ENCODE results near the gene IL17RD.
A peak's percentile ranks its signal among the peaks of the same experiment; 100 is the strongest.

The IL17RD gene

DNA sequence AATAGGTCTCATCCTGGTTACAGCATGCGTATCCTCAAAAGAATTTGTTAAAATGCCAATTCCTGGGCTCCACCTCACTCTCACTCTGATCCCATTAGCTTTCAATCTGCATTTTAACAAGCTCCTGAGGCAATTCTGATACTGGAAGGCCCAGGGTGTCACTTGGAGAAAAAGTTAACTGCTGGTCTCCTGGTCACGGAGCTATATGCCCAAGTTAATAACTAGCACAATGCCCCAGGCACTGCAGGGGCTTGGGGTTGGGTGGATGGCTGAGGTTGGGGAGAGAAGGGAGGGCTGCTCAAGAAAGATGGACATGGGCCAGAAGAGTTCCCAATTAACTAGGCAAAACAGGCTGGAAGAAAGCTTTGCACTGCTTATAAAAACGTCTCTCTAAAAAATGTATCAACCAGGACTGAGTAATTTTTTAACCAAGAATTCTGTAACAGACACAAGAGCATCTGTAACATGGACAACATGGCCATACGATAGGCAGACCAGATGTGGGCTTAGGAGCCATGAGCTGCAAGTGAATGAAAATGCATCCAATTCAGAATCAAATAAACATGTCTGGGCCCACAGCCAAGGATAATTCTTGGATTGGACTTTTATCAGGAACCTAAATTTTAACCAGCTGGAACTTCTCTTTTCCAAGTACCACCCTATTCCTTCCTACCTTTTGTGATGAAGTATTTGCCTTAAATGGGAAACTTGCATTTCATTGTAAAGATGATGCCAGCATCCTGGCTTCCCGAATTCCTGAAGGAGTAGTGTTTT lies 4.2 kb downstream of the IL17RD start:
- H3K9me3 ChIP-seq (ENCODE audit: control extremely low read depth in 1 of 5, control insufficient read depth in 4 of 5, insufficient read depth in 2 of 5, low read depth in 1 of 5, low read length in 4 of 5) = no peaks in the 10 kb centered on the region
- no peak overlapping the region for H3K27ac ChIP-seq (ENCODE audit: insufficient read depth in 1 of 2, low read depth in 1 of 2, low read length in 2 of 2, poor library complexity in 1 of 2, severe bottlenecking in 2 of 2)
- POLR2A ChIA-PET = interaction anchor here (0.6 kb wide), 3 partner anchors 45 to 358 kb away, joined by 3 to 5 read pairs (median 4); no protein-coding TSS in a partner anchor
- H3K27me3 ChIP-seq (replicated peaks in 2 of 5; ENCODE audit: control insufficient read depth in 4 of 5, insufficient read depth in 5 of 5, low read length in 4 of 5) = peaks cover 24 to 96% (median 60%) of the 10 kb centered on the region in 5 experiments
- H3K36me3 ChIP-seq (ENCODE audit: control insufficient read depth in 4 of 4, insufficient read depth in 4 of 4, low read length in 3 of 4) = no peaks in the 10 kb centered on the region
- peaks cover 0 to 29% (median 23%) of the 10 kb centered on the region in 4 experiments for H3K4me1 ChIP-seq (ENCODE audit: control extremely low read depth in 1 of 4, control insufficient read depth in 4 of 4, insufficient read depth in 4 of 4, low read length in 3 of 4)
- no peak overlapping the region for H3K4me3 ChIP-seq (ENCODE audit: control insufficient read depth in 1 of 7, extremely low read depth in 1 of 7, insufficient read depth in 4 of 7, low read depth in 2 of 7, low read length in 6 of 7)
- DNase-seq = no peak
- 35% methylated on average over 4 of the region's 5 CpGs for WGBS (ENCODE audit: insufficient coverage)
- CTCF ChIA-PET = interaction anchor here (0.9 to 1.7 kb wide), 5 partner anchors 8 to 90 kb away, joined by 3 to 5 read pairs (median 3); no protein-coding TSS in a partner anchor

DNA sequence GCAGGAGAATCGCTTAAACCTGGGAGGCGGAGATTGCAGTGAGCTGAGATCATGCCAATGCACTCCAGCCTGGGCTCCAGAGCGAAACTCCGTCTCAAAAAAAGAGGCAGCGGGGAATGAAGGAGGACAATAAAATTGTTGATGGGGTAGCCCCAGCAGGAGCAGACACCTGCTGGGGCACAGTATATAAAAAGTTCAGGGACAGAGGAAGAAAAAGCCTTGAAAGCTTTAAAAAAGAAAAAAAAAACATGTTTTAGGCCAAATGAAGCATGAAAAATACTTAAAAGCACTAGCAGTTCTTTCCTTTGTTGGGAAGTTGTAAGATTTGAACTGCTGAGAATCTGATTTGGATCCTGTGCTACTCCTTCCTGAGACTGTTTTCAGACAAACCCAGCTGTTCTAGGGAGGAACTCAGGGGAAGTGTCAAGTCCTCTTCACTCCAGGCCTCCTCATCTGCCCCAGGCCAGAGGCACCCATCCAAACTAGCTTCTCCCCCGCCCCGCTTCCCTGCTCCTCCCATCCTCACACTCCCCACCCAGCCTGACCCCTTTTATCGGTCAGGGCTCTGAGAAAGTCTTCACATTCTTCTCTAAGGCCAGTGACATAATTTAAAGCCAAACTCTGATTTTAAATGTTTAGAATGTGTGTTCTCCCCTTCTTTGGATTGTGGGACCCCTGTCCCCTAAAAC lies 4.9 kb downstream of the IL17RD start:
- Histone ChIP-seq H3K36me3 (ENCODE audit: control insufficient read depth in 4 of 4, insufficient read depth in 4 of 4, low read length in 3 of 4) (no peaks in the 10 kb centered on the region), H3K27me3 (replicated peaks in 2 of 5; ENCODE audit: control insufficient read depth in 4 of 5, insufficient read depth in 5 of 5, low read length in 4 of 5) (peaks cover 19 to 97% (median 61%) of the 10 kb centered on the region in 5 experiments), H3K9me3 (ENCODE audit: control extremely low read depth in 1 of 5, control insufficient read depth in 4 of 5, insufficient read depth in 2 of 5, low read depth in 1 of 5, low read length in 4 of 5) (no peaks in the 10 kb centered on the region), H3K4me3 (ENCODE audit: control insufficient read depth in 1 of 7, extremely low read depth in 1 of 7, insufficient read depth in 4 of 7, low read depth in 2 of 7, low read length in 6 of 7) (no peak overlapping the region), H3K27ac (ENCODE audit: insufficient read depth in 1 of 2, low read depth in 1 of 2, low read length in 2 of 2, poor library complexity in 1 of 2, severe bottlenecking in 2 of 2) (no peak overlapping the region), H3K4me1 (ENCODE audit: control extremely low read depth in 1 of 4, control insufficient read depth in 4 of 4, insufficient read depth in 4 of 4, low read length in 3 of 4) (peaks cover 0 to 24% (median 21%) of the 10 kb centered on the region in 4 experiments)
- POLR2A ChIA-PET = interaction anchor here (0.6 kb wide), 2 partner anchors 198 to 359 kb away, joined by 3 to 4 read pairs; no protein-coding TSS in a partner anchor
- 57% methylated on average over 7 of the region's 8 CpGs for WGBS (ENCODE audit: insufficient coverage)
- DNase-seq = no peak
- CTCF ChIA-PET = interaction anchor here (0.9 to 1.8 kb wide), 7 partner anchors 9 to 90 kb away, joined by 3 to 7 read pairs (median 3); no protein-coding TSS in a partner anchor

GRCh38 chr3:57158813-57159738 lies 6.1 kb downstream of the IL17RD start:
- WGBS (ENCODE audit: insufficient coverage) = 0% methylated on average over 5 of the region's 8 CpGs
- ChIA-PET CTCF (interaction anchor here (0.8 to 1.9 kb wide), 9 partner anchors 11 to 171 kb away, joined by 3 to 7 read pairs (median 3); no protein-coding TSS in a partner anchor), POLR2A (no interaction called here)
- Histone ChIP-seq H3K4me3 (ENCODE audit: control insufficient read depth in 1 of 7, extremely low read depth in 1 of 7, insufficient read depth in 4 of 7, low read depth in 2 of 7, low read length in 6 of 7) (no peak overlapping the region), H3K9me3 (ENCODE audit: control extremely low read depth in 1 of 5, control insufficient read depth in 4 of 5, insufficient read depth in 2 of 5, low read depth in 1 of 5, low read length in 4 of 5) (no peaks in the 10 kb centered on the region), H3K4me1 (ENCODE audit: control extremely low read depth in 1 of 4, control insufficient read depth in 4 of 4, insufficient read depth in 4 of 4, low read length in 3 of 4) (peaks cover 0 to 13% (median 9%) of the 10 kb centered on the region in 4 experiments), H3K27me3 (replicated peaks in 2 of 5; ENCODE audit: control insufficient read depth in 4 of 5, insufficient read depth in 5 of 5, low read length in 4 of 5) (peaks cover 18 to 95% (median 65%) of the 10 kb centered on the region in 5 experiments), H3K36me3 (ENCODE audit: control insufficient read depth in 4 of 4, insufficient read depth in 4 of 4, low read length in 3 of 4) (no peaks in the 10 kb centered on the region), H3K27ac (ENCODE audit: insufficient read depth in 1 of 2, low read depth in 1 of 2, low read length in 2 of 2, poor library complexity in 1 of 2, severe bottlenecking in 2 of 2) (no peak overlapping the region)
- peak; percentile 46 to 77 (median 69) for DNase-seq

DNA sequence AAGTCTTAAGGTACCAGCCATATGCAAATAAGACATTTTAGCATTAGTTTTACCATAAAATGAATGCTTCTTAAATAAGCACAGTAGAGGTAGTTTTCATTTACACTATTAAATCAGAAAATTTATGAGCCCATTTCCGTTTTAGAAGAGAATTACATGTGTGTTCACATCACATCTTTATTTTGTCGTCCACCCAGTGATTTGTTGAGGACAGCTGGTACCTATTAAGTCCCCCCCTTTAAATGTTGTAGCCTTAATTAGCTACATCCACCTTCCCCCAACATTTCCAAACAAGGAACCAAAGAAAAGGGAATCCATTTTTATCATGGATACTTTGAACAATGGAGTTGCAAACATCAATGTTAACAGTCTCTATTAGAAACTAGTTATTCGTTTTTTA lies 6.8 kb downstream of the IL17RD start:
- H3K4me3 ChIP-seq (ENCODE audit: control insufficient read depth in 1 of 7, extremely low read depth in 1 of 7, insufficient read depth in 4 of 7, low read depth in 2 of 7, low read length in 6 of 7) = no peak overlapping the region
- H3K27ac ChIP-seq (ENCODE audit: insufficient read depth in 1 of 2, low read depth in 1 of 2, low read length in 2 of 2, poor library complexity in 1 of 2, severe bottlenecking in 2 of 2) = no peak overlapping the region
- 17% methylated on average over 2 of the region's 3 CpGs for WGBS (ENCODE audit: insufficient coverage)
- DNase-seq = no peak
- H3K4me1 ChIP-seq (ENCODE audit: control extremely low read depth in 1 of 4, control insufficient read depth in 4 of 4, insufficient read depth in 4 of 4, low read length in 3 of 4) = peaks cover 0 to 10% (median 8%) of the 10 kb centered on the region in 4 experiments
- H3K9me3 ChIP-seq (ENCODE audit: control extremely low read depth in 1 of 5, control insufficient read depth in 4 of 5, insufficient read depth in 2 of 5, low read depth in 1 of 5, low read length in 4 of 5) = no peaks in the 10 kb centered on the region
- CTCF ChIA-PET = interaction anchor here (1.1 to 1.9 kb wide), 5 partner anchors 11 to 170 kb away, joined by 3 to 7 read pairs (median 5); no protein-coding TSS in a partner anchor
- H3K36me3 ChIP-seq (ENCODE audit: control insufficient read depth in 4 of 4, insufficient read depth in 4 of 4, low read length in 3 of 4) = no peaks in the 10 kb centered on the region
- POLR2A ChIA-PET = no interaction called here
- peaks cover 15 to 92% (median 62%) of the 10 kb centered on the region in 5 experiments for H3K27me3 ChIP-seq (replicated peaks in 2 of 5; ENCODE audit: control insufficient read depth in 4 of 5, insufficient read depth in 5 of 5, low read length in 4 of 5)

DNA sequence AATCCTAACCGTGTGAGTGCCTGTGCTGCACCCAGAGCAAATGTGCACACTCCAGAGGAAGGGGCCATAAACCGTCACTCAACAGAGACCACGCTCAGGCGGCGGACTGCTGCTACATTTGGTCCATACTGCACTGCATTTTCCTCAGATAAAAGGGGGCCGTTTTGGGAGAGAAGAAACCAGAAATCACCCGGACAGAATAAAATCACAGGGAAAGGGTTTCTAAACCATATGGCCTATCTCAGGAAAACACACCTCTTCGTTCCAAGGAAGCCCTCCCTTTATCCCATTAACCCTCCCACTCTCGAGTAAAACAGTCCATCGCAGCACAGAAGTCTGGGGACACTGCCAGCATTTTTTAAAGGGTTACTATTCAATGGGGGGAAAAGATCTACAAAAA lies 7.6 kb downstream of the IL17RD start:
- H3K9me3 ChIP-seq (ENCODE audit: control extremely low read depth in 1 of 5, control insufficient read depth in 4 of 5, insufficient read depth in 2 of 5, low read depth in 1 of 5, low read length in 4 of 5) = no peaks in the 10 kb centered on the region
- H3K4me1 ChIP-seq (ENCODE audit: control extremely low read depth in 1 of 4, control insufficient read depth in 4 of 4, insufficient read depth in 4 of 4, low read length in 3 of 4) = peaks cover 0 to 10% (median 8%) of the 10 kb centered on the region in 4 experiments
- no peak for DNase-seq
- 18% methylated on average over 5 of the region's 10 CpGs for WGBS (ENCODE audit: insufficient coverage)
- no peaks in the 10 kb centered on the region for H3K36me3 ChIP-seq (ENCODE audit: control insufficient read depth in 4 of 4, insufficient read depth in 4 of 4, low read length in 3 of 4)
- H3K27ac ChIP-seq (ENCODE audit: insufficient read depth in 1 of 2, low read depth in 1 of 2, low read length in 2 of 2, poor library complexity in 1 of 2, severe bottlenecking in 2 of 2) = no peak overlapping the region
- peaks cover 10 to 92% (median 57%) of the 10 kb centered on the region in 5 experiments for H3K27me3 ChIP-seq (replicated peaks in 2 of 5; ENCODE audit: control insufficient read depth in 4 of 5, insufficient read depth in 5 of 5, low read length in 4 of 5)
- POLR2A ChIA-PET = no interaction called here
- CTCF ChIA-PET = interaction anchor here (1.9 kb wide), 1 partner anchor 12 kb away, joined by 6 read pairs; no protein-coding TSS in a partner anchor
- no peak overlapping the region for H3K4me3 ChIP-seq (ENCODE audit: control insufficient read depth in 1 of 7, extremely low read depth in 1 of 7, insufficient read depth in 4 of 7, low read depth in 2 of 7, low read length in 6 of 7)

DNA sequence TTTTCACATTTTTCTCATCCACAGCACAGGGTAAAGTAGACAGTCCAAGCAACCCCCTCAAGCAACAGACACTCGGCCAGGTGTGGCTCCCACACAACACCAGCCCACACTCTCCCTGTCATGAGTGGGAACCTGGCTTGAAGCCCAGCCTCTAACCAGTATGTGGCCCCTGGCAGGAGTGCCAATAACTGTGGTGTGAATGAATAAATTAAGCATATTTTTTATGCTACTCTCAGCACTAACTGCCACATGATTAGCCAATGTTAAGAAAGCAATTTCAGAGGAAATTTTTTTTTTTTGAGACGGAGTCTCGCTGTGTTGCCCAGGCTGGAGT lies 9.9 kb downstream of the IL17RD start:
- 100% methylated on average over 1 of the region's 3 CpGs for WGBS (ENCODE audit: insufficient coverage)
- ChIA-PET CTCF (no interaction called here), POLR2A (interaction anchor here (0.6 kb wide), 1 partner anchor 8 kb away, joined by 3 read pairs; no protein-coding TSS in a partner anchor)
- Histone ChIP-seq H3K9me3 (ENCODE audit: control extremely low read depth in 1 of 5, control insufficient read depth in 4 of 5, insufficient read depth in 2 of 5, low read depth in 1 of 5, low read length in 4 of 5) (no peaks in the 10 kb centered on the region), H3K27ac (ENCODE audit: insufficient read depth in 1 of 2, low read depth in 1 of 2, low read length in 2 of 2, poor library complexity in 1 of 2, severe bottlenecking in 2 of 2) (no peak overlapping the region), H3K4me3 (ENCODE audit: control insufficient read depth in 1 of 7, extremely low read depth in 1 of 7, insufficient read depth in 4 of 7, low read depth in 2 of 7, low read length in 6 of 7) (no peak overlapping the region), H3K4me1 (ENCODE audit: control extremely low read depth in 1 of 4, control insufficient read depth in 4 of 4, insufficient read depth in 4 of 4, low read length in 3 of 4) (peaks cover 0 to 10% (median 8%) of the 10 kb centered on the region in 4 experiments), H3K27me3 (replicated peaks in 2 of 5; ENCODE audit: control insufficient read depth in 4 of 5, insufficient read depth in 5 of 5, low read length in 4 of 5) (peaks cover 2 to 83% (median 40%) of the 10 kb centered on the region in 5 experiments), H3K36me3 (ENCODE audit: control insufficient read depth in 4 of 4, insufficient read depth in 4 of 4, low read length in 3 of 4) (no peaks in the 10 kb centered on the region)
- DNase-seq = no peak
